Head of caudate nucleus (tissue), 42 donors: Measurements from ENCODE around the gene VPS16.
"Not testable (repeated sequence)": the region's sequence is repeated elsewhere in the genome, so short reads cannot be mapped to it uniquely, and the experiment has no call there.

Experiments used
- DNase-seq, 42 donors: peaks; one replicate each; pipeline versions ENCODE4 v3.0.0 to v3.0.0-alpha.2; 2020 to 2021; ENCODE audit warnings: mixed read lengths in 7 of 42
- intact Hi-C: fragments of 100-400 bp; cut with DNase I; formaldehyde crosslinking; loops from one replicate; pipeline ENCODE4 v1.15.0; 2022

The VPS16 gene

DNA sequence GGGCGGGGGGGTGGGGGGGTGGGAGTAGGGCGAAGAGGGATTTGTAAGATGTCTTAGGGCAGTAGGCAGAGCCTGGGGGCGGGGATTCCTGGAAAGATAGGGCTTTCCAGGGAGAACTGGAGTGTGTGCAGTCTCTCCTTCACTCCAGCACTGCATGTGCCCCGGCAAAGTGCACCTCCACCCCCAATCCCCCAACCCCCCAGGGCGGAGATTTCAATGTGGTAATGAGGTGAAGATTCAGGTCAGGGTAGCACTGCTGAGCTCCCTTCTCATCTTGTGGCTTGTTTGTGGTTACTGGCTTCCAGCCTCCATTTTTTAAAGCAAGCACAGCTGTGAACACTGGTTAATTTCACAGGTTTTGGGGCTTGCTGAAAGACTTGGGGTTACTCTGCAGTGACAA is 18.5 kb upstream of the VPS16 start:
- peak in 2 of 42 donors; percentile 8 to 29 for DNase-seq
- intact Hi-C loops: no loop called here

DNA sequence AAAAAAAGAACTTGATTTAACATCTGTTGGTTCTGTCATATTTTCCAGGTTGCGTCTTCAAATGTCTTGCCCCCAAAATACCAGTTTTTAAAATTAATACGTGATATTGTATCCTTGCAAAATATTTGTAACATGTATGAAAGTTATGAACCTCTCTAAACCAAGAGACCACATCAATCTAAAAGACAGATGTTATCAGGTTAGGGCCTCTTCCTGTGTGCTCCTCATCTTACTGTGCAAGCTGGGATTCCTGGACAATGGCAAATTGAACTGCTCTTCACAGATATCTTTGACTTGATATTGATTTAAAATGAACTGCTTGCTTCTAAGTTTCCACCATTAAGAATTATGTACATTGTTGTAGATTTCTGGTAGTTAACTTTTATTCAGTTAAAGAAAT is 14.8 kb upstream of the VPS16 start:
- DNase-seq: no peak
- intact Hi-C loops: no loop called here

DNA sequence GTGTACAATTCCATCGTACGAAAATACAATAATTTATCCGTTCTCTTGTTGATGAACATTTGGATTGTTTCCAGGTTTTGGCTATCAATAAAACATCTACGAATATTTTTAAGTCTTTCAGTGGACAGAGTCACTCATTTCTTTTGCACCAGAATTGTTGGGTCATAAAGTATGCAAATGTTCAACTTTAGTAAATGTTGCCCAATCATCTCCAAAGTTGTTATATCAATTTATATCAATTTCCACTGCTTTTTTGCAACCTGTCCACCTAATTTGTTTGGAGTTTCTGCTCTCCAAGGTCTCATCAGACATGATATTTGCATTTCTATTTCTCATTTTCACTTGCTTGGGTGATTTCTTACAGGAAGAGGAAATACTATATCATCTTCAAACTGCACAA is 13.9 kb upstream of the VPS16 start:
- intact Hi-C loops: no loop called here
- no peak for DNase-seq

DNA sequence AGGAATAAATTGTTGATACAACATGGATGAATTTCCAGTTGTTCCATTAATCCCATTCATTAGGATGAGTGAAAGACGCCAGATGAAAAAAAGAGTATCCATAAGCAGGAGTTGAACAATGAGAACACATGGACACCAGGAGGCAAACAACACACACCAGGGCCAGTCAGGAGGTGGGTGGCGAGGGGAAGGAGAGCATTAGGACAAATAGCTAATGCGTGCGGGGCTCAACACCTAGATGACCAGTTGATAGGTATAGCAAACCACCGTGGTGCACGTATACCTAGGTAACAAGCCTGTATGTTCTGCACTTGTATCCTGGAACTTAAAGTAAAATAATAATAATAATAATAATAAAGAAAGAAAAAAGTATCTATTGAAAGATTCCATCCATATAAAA is 11.2 kb upstream of the VPS16 start:
- no peak for DNase-seq
- intact Hi-C loops: no loop called here

DNA sequence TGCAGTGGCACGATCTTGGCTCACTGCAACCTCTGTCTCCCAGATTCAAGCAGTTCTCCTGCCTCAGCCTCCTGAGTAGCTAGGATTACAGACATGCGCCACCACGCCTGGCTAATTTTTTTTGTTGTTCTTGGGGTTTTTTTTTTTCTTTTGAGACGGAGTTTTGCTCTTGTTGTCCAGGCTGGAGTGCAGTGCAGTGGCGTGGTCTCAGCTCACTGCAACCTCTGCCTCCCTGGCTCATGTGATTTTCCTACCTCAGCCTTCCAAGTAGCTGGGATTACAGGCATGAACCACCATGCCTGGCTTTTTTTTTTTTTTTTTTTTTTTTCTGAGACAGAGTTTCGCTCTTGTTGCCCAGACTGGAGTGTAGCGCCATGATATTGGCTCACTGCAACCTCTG is 9.3 kb upstream of the VPS16 start:
- intact Hi-C loops: loop anchor here (10.0 kb wide), 1 partner anchor 136 kb away; the partner anchor contains the start of gene EBF4
- not testable (repeated sequence) for DNase-seq

DNA sequence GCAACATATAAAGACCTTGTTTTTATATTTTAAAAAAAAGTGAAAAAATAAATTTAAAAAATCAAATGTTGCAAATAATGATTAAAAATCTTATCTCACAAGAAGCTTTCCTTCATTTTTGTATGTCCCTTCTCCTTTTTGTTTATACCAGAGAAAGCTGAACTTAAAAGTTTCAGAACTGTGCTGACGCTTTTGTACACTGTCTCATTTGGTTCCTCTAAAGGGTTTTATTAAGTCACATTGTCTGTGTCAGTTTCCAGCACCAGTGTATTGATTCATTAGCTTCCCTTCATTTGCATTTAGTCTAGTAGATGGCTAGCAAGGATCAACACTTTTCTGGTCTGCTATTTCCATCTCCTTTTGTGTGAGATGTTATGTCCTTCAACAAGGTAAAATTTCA is 6.8 kb upstream of the VPS16 start:
- DNase-seq: no peak
- intact Hi-C loops: loop anchor here (10.0 kb wide), 1 partner anchor 139 kb away; the partner anchor contains the start of gene EBF4

DNA sequence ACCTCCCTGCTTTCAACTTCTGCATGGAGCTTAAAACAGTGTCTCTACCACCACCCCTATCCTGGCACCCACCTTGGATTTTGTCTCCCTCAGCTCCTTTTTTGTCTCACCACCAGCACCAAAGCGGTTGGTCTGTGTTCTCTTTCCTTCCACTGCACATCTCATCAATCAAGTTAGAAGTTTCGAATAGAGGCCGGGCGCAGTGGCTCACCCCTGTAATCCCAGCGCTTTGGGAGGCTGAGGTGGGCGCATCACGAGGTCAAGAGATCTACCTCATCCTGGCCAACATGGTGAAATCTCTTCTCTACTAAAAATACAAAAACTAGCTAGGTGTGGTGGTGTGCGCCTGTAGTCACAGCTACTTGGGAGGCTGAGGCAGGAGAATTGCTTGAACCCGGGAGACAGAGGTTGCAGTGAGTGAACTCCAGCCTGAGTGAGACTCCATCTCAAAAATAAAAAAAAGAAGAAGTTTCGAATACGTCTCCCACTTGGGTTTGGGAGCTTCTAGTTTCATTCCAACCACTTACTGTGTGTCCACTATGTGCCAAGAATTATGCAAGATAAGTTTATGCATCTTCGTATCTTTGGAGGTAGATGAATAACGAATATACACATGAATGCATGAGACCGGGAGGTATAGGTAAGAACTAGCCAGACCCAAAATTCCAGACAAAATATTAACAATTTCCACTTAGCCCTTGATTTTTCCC is 6.0 kb upstream of the VPS16 start:
- DNase-seq: no peak
- intact Hi-C loops: loop anchor here (10.0 kb wide), 1 partner anchor 140 kb away; the partner anchor contains the start of gene EBF4

DNA sequence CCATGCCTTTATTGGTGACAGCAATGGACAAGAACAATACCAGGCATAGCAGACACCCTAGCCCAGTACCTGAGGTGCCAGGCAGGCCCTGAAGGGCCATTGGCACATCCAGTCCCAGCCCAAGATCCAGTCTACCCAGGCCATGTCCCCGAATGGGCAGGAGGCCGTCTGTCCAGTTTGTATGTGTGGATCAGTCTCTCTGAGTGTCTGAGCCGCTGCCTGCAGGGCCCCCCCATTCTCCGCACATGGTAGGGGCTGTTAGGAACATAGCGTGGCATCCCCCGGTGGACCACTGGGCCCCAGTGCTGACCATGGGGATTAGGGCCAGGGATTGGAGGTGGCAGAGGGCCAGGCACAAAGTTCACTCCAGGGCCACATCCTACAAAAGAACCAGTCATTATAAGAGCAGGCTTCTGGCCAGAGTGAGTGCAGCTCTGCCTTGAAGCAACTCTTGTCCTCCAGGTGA is 5.2 kb upstream of the VPS16 start:
- intact Hi-C loops: loop anchor here (10.0 kb wide), 1 partner anchor 141 kb away; the partner anchor contains the start of gene EBF4
- peak in 1 of 42 donors; percentile 31 for DNase-seq

DNA sequence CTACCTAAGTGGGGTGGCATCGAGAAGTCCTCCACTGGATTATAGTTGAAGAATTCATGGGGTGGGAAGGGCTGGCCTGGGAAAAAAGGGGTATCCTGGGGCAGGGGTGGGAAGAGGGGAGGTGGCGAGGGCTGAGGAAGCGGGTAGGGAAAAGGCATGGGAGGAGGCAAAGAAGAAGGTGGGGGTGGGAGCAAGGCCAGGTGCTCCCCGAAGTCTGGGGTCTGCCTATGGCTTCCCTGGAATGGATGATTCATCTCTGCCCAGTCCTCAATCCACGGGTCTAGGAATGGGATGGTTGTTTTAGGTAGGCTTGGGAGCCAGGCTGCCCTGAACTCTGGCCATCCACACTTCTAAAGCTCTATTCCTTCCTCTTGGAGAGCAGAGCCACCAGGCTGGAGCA is 4.5 kb upstream of the VPS16 start:
- intact Hi-C loops: loop anchor here (10.0 kb wide), 1 partner anchor 141 kb away; the partner anchor contains the start of gene EBF4
- peak in 1 of 42 donors; percentile 24 for DNase-seq

DNA sequence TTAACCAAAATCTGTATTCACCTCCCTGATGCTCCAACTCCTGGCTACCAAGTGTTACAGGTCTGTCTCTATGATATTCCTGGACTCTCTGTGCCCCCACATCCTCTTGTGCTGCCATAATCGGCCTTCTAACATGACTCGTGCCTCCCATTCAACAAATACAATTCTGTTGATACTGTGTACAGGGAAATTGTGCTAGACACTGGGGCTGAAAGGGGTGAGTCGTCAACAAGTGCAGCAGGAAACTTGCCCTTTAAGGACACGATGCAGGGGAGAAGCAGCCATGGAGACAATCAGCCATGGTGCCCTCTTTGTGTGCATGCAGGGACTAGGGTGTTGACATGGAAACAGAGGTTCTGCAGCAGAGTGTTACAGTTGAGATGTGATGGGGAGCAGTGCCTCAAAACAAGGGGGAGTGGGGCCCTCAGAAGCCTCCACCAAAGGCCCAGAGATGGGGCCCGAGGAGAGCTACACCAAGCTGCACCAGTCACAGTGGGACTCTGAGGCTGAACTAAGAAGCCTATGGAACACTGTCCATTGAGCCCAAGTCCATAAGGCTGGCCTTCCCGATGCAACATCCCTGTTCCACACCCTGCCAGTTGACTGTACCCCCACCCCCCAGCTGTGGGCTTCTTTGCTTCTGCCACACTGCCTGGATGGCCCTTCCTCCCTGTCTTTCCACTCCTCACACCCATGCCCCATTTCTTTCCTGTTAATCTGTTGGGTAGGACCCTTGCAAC is 3.2 kb upstream of the VPS16 start:
- DNase-seq: no peak
- intact Hi-C loops: loop anchor here (10.0 kb wide), 1 partner anchor 143 kb away; the partner anchor contains the start of gene EBF4

DNA sequence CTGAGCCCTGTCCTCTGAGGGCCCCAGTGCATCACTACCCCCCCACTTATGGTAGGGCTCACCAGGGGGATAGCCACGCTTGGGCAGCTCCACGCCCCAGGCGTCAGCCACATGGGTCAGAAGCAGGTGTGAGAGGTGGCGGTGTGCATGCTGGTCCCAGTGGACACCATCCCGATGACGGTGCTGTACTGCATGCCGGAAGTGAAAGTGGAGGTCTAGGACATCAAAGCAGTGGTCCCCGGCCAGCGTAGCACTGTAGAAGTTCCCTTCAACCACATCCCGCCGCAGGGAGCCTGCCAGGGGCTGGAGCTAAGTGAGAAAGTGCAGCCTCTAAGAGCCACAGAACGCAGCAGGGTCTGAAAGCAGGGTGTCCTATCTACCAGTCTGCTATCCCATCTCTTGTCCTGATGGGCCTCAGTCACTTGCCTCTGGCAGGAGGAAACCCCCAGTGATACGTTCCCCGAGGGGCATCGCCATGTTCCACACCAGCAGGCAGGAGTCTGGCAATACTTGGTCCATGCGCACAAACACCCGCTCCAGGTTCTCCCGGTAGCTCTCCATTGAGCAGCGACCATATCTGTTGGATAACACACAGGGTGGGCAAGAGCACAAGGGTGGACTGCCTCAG is 2.3 kb upstream of the VPS16 start:
- intact Hi-C loops: loop anchor here (10.0 kb wide), 1 partner anchor 143 kb away; the partner anchor contains the start of gene EBF4
- DNase-seq: peak in 1 of 42 donors; percentile 11

DNA sequence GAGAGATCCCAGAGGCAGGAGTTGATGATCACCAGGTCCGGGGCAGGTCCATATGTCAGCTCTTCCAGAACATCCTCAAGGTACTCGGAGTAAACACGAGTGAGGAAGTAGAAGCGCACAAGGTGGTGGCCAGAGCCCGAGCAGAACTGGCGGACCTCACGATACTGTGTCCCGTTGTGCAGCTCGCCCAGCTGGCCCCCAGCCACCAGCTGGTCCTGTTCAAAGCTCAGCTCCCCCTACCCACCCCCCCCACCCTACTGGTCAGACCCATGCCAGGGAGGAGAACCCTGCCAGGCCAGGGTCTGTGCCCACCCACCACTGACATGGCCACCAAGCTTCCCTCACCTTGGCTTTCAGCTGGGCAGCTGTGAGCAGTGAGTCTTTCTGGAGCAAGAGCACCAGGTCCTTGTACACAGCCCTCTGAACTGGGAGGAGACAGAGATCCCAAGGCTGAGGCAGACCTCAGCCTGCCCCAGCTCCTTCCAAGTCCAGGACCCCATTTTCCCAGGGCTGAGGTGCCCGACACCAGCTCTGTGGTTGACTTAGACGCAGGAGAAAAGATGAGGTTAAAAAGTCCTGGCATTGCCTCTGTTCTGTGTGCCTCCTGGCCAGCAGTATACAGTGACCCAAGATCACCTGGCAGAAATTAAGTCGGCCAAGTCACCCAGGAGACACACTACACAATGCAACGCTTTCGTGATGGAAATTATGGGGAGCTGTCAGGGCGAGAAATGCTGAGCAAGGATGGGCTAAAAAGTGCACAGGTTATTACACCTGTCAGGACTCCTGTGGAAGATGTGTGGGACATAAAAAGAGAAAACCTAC is 1.5 kb upstream of the VPS16 start:
- DNase-seq: peak in 2 of 42 donors; percentile 12 to 18
- intact Hi-C loops: loop anchor here (10.0 kb wide), 1 partner anchor 144 kb away; the partner anchor contains the start of gene EBF4

DNA sequence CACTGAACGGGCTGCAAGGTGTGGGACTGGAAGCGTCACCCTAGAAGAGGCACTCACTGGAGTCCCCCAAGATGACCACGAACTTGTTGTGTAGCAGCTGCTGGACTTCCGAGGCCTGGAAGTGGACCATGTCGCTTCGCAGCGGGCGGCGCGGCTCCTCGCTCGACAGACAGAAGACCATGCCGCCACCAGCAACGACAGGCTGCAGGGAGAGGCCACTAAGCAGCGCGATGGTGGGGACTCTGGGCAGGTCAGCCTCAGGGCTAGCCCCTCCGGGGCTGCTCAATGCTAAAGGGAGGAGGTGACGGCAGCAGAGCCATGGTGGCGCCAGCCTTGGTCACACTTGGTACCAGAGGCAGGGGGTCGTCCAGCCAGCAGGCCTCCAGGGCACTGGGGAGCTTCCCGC is 810 bp upstream of the VPS16 start:
- intact Hi-C loops: loop anchor here (2.0 to 10.0 kb wide), 2 partner anchors 33 to 145 kb away; partner anchors contain the start of genes EBF4 and PTPRA

DNA sequence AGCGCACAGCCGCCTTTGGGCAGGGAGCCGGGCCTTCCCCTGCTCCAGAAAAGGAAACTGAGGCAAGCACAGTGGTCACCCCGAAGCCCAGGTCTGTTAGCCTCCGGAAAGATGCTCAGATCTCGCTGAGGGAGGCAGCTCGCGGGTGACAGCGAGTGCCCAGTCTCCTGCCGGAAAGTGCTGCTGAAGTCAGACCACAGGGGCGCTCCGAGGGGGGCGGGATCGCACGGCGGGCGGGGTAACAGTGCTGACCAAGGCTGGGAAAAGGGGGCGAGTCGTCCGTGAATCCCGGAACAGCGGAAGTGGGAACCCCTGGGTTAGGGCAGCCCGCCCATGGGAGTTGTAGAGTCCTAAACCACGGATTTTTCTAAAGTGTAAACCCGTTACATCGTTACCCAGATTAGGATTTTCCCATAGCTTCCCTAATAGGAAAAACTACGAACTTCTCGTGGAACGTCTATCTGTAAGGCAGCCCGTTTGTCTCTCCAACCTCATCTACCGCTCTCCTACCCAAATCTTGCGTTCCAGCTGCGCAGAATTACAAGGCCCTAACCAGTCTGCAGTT is 504 bp downstream of the VPS16 start:
- intact Hi-C loops: loop anchor here (2.0 kb wide), 1 partner anchor 32 kb away; the partner anchor contains the start of gene PTPRA
- peak in 35 of 42 donors; percentile 8 to 60 (median 39) for DNase-seq

More for the DNA sequence above, 810 bp upstream of the VPS16 start:
- peak in 2 of 42 donors; percentile 3 to 20 for DNase-seq

DNA sequence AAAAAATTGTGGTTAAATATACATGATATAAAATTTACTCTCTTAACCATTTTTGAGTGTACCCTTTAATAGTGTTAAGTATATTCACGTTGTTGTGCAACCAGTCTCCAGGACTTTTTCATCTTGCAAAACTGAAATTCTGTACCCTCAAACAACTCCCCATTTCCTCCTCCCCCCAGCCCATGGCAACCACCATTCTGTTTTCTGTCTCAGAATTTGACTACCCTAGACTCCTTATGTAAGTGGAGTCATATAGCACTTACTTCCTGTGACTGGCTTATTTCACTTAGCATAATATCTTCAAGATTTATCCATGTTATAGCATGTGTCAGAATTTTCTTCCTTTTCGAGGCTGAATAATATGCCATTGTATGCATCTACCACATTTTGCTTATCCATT is 5.1 kb downstream of the VPS16 start:
- DNase-seq: no peak
- intact Hi-C loops: no loop called here

DNA sequence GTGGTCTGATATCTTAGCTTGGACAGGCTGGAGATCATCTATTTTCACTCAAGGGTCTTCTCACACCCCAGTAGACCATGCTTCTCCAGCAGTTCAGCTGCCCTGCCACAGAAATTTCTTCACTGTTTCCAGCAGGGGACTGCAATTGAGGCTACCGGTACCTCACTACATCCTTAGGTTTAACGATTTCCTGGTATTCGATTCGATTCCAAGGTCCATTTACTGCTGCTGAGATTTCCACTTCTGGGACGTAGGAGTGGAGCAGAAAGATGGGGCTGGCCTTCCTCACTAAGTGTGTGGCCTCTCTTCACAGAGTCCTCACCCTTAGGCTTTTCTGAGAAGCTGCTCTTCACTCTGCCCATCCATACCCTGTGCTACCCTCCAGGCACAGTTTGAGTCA is 6.2 kb downstream of the VPS16 start:
- intact Hi-C loops: no loop called here
- DNase-seq: peak in 1 of 42 donors; percentile 5

DNA sequence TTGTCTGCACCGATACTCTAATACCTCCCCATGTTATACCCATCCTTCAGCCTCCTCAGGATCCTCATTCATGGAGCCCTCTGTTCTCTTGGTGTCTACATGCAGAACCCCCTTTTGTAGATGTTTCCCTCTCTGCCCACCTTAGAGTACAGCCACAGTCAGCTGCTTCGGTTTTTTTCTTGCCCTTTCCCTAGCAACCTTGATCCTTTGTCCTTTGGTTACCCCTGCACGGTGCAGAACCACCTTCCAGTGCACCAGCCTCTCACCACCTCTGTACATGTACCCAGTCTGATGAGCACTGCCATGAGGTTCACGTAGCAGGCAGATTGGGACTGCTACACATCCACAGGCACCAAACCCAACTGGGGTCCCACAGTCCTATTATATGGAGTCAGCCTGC is 7.3 kb downstream of the VPS16 start:
- no peak for DNase-seq
- intact Hi-C loops: no loop called here

DNA sequence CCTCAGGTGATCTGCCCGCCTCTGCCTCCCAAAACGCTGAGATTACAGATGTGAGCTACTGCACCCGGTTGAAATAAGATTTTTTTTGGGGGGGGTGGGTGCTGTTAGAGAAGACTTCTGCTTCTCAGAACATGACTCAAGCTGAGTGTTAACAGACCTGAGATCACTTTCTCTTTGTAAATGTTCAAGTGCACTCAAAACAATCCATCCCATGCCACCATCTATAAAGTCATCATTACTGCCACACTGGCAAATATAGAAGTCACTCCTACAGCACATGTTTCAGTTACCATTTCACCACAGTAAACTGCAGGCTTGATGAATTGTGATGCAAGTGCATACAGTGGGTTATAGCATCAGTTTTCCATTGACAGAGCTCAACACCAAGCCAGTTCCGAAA is 9.0 kb downstream of the VPS16 start:
- no peak for DNase-seq
- intact Hi-C loops: no loop called here
